SK-N-SH (cell line): ENCODE data around the gene ASAP2. TPM values are rescaled to one million over a fixed set of nuclear protein-coding genes. Genes with fewer than 3 reads are reported as not detected.

Experiments used
- CTCF ChIA-PET: fragments of 300-600, 350-600 bp; formaldehyde crosslinking; extraction: SDS; loops from one replicate; lab custom pipeline; 2021; lab: Yijun Ruan, JAX
- POLR2A ChIA-PET: fragments of 350-600 bp; sonication (Branson Sonifier 250); formaldehyde crosslinking; extraction: SDS; loops from one replicate; lab custom pipeline; 2020; ENCODE audit warnings: antibody characterized with exemption, inconsistent platforms; lab: Yijun Ruan, JAX
- DNase-seq: peaks from one replicate; pipeline ENCODE4 v3.0.0; 2012
- H2AFZ ChIP-seq: fragments of 200-600 bp; sonication (generic); 2 replicates; pipeline ENCODE4 v1.8.1; 2016; ENCODE audit warnings: antibody characterized with exemption, mild to moderate bottlenecking, low read depth
- H3F3A ChIP-seq: fragments of 200-600 bp; sonication (generic); replicated peaks from 2 replicates; pipeline ENCODE3; 2016; ENCODE audit warnings: antibody characterized with exemption, mild to moderate bottlenecking; ENCODE audit not compliant: insufficient read depth
- H3K27ac ChIP-seq, 2 experiments: fragments of 200-500 bp in 1 of 2; fragments of 200-600 bp in 1 of 2; sonication (Bioruptor generic) in 1 of 2; sonication (generic), shearing (Covaris generic) in 1 of 2; 2 replicates each; pipeline versions ENCODE4 v1.5.1 to v1.6.1; 2014 to 2016; ENCODE audit warnings: low read depth in 2 of 2, inconsistent platforms in 1 of 2, low read length in 1 of 2, mild to moderate bottlenecking in 1 of 2, mixed read lengths in 1 of 2
- H3K27me3 ChIP-seq: fragments of 200-600 bp; sonication (generic), shearing (Covaris generic); 2 replicates; pipeline ENCODE4 v1.6.1; 2016; ENCODE audit warnings: mixed run types; ENCODE audit not compliant: insufficient read depth
- H3K36me3 ChIP-seq, 2 experiments: fragments of 200-500 bp in 1 of 2; fragments of 200-600 bp in 1 of 2; sonication (Bioruptor generic) in 1 of 2; sonication (generic) in 1 of 2; replicated peaks in 1 of 2; 2 replicates each; pipeline versions ENCODE3 to v1.5.1; 2014 to 2016; ENCODE audit warnings: low read length in 1 of 2, mild to moderate bottlenecking in 1 of 2; ENCODE audit not compliant: insufficient read depth in 2 of 2, control insufficient read depth in 1 of 2
- H3K4me1 ChIP-seq, 2 experiments: fragments of 200-500 bp in 1 of 2; fragments of 200-600 bp in 1 of 2; sonication (Bioruptor generic) in 1 of 2; sonication (generic), shearing (Covaris generic) in 1 of 2; 2 replicates each; pipeline versions ENCODE4 v1.5.1 to v1.6.1; 2014 to 2016; ENCODE audit warnings: low read depth in 1 of 2, low read length in 1 of 2, mixed run types in 1 of 2; ENCODE audit not compliant: insufficient read depth in 2 of 2, control insufficient read depth in 1 of 2
- H3K4me2 ChIP-seq: fragments of 200-600 bp; sonication (generic), shearing (Covaris generic); 2 replicates; pipeline ENCODE4 v1.6.1; 2017; ENCODE audit warnings: mixed run types
- H3K4me3 ChIP-seq, 2 experiments: fragments of 200-500 bp in 1 of 2; fragments of 200-600 bp in 1 of 2; sonication (Bioruptor generic) in 1 of 2; sonication (generic), shearing (Covaris generic) in 1 of 2; 2 replicates each; pipeline versions ENCODE4 v1.5.1 to v1.8.1; 2014 to 2016; ENCODE audit warnings: low read depth in 2 of 2, inconsistent platforms in 1 of 2, low read length in 1 of 2, mild to moderate bottlenecking in 1 of 2, mixed read lengths in 1 of 2, moderate library complexity in 1 of 2
- H3K79me2 ChIP-seq: fragments of 200-600 bp; sonication (generic); 2 replicates; pipeline ENCODE4 v1.8.1; 2017; ENCODE audit warnings: mild to moderate bottlenecking; ENCODE audit not compliant: insufficient read depth
- H3K9ac ChIP-seq: fragments of 200-600 bp; sonication (generic); 2 replicates; pipeline ENCODE4 v1.6.1; 2017; ENCODE audit warnings: mixed run types
- H3K9me2 ChIP-seq: fragments of 200-600 bp; sonication (generic); 2 replicates; pipeline ENCODE4 v1.6.1; 2017; ENCODE audit warnings: mixed run types
- H3K9me3 ChIP-seq: fragments of 200-600 bp; sonication (generic); 2 replicates; pipeline ENCODE4 v1.6.1; 2017; ENCODE audit warnings: mixed run types, mild to moderate bottlenecking, moderate library complexity
- H4K20me1 ChIP-seq: fragments of 200-600 bp; sonication (generic); 2 replicates; pipeline ENCODE4 v1.6.1; 2017; ENCODE audit warnings: mild to moderate bottlenecking, mixed run types; ENCODE audit not compliant: insufficient read depth
- CHD2 ChIP-seq: fragments of 150-350 bp; IDR thresholded peaks from 2 replicates; pipeline ENCODE4 v1.6.1; 2018; ENCODE audit warnings: low read length; ENCODE audit not compliant: partially characterized antibody
- FOSL2 ChIP-seq: IDR thresholded peaks from 2 replicates; pipeline ENCODE4 v1.4.0; 2012; ENCODE audit warnings: low read depth, mild to moderate bottlenecking, moderate library complexity, borderline replicate concordance
- FOXJ3 ChIP-seq: sonication (generic); formaldehyde crosslinking; IDR thresholded peaks from 2 replicates; pipeline ENCODE4 v1.5.1; 2020; ENCODE audit warnings: mild to moderate bottlenecking, missing genetic modification reagents
- FOXM1 ChIP-seq: IDR thresholded peaks from 2 replicates; pipeline ENCODE4 v1.4.0; 2012; ENCODE audit warnings: low read depth, mild to moderate bottlenecking
- GATA2 ChIP-seq: sonication (generic); formaldehyde crosslinking; IDR thresholded peaks from 2 replicates; pipeline ENCODE4 v1.5.0; 2020; ENCODE audit warnings: mild to moderate bottlenecking, missing genetic modification reagents
- MXI1 ChIP-seq: IDR thresholded peaks from 2 replicates; pipeline ENCODE4 v1.6.1; 2012; ENCODE audit warnings: mild to moderate bottlenecking, low read depth, low read length, improper control_type of control experiment
- NFIC ChIP-seq: IDR thresholded peaks from 2 replicates; pipeline ENCODE4 v1.4.0; 2012; ENCODE audit warnings: borderline replicate concordance
- NRF1 ChIP-seq: IDR thresholded peaks from 2 replicates; pipeline ENCODE4 v1.6.1; 2012; ENCODE audit warnings: low read depth, mild to moderate bottlenecking, low read length
- RFX5 ChIP-seq: IDR thresholded peaks from 2 replicates; pipeline ENCODE4 v1.6.1; 2012; ENCODE audit warnings: mild to moderate bottlenecking, improper control_type of control experiment, low read length
- SIN3A ChIP-seq: IDR thresholded peaks from 2 replicates; pipeline ENCODE4 v1.6.1; 2012; ENCODE audit warnings: low read depth, mild to moderate bottlenecking, low read length, moderate library complexity, borderline replicate concordance
- YY1 ChIP-seq: IDR thresholded peaks from 2 replicates; pipeline ENCODE4 v1.4.0; 2012; ENCODE audit warnings: low read depth, mild to moderate bottlenecking
- WGBS: methylation state at CpG from one replicate; pipeline ENCODE4 v1.1.6; 2017; ENCODE audit warnings: low lambda C conversion rate; 5-methylcytosine and 5-hydroxymethylcytosine counted together
- polyA plus RNA-seq, 3 experiments: library from polyadenylated mRNA; depleted of rRNA; stranded (reverse); fragments of >200 nt; gene quantifications; 2 replicates each; pipeline ENCODE4 v1.2.3, GENCODE V29; 2012
- TF ChIP-seq, protein P1 (sequence below): IDR thresholded peaks from 2 replicates; pipeline ENCODE4 v1.4.0; 2012; ENCODE audit warnings: low read depth, borderline replicate concordance
- TF ChIP-seq, protein P2 (sequence below): IDR thresholded peaks from 2 replicates; pipeline ENCODE4; 2012
- TF ChIP-seq, protein P3 (sequence below): IDR thresholded peaks from 2 replicates; pipeline ENCODE4 v1.4.0; 2012; ENCODE audit warnings: low read depth

Gene ASAP2
- polyA plus RNA-seq, 1 of the 3 experiments (the other 2 are of a cell fraction), result 37.9 TPM

DNA sequence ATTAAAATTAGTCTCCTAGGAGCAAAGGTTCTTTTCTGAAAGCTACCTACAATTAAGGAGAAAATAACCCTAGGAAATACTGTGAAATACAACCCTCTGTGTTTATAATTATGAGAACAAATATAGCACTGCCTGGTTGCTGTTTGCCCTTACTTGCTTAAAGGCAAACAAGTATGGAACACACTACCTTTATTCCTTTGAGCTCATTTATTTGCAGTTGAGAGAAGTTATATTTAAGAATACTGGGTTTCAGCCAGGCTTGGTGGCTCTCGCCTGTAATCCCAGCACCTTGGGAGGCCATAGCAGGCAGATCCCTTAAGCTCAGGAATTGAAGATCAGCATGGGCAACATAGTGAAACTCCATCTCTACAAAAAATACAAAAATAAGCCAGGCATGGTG lies 244.6 kb downstream of the ASAP2 start:
- H3F3A ChIP-seq, result peaks cover 5% of the 10 kb centered on the region
- no peaks in the 10 kb centered on the region for H3K27me3 ChIP-seq
- H3K9me2 ChIP-seq, result no peaks in the 10 kb centered on the region
- no peak for DNase-seq
- H3K9ac ChIP-seq, result no peak overlapping the region
- no peak overlapping the region for H3K4me3 ChIP-seq
- H3K36me3 ChIP-seq, result peaks cover 36 to 69% of the 10 kb centered on the region in 2 experiments
- ChIA-PET CTCF (interaction anchor here (0.7 to 1.2 kb wide), 2 partner anchors 10 to 16 kb away, joined by 3 read pairs; no protein-coding TSS in a partner anchor), POLR2A (no interaction called here)
- no peaks in the 10 kb centered on the region for H3K79me2 ChIP-seq
- no peak for TF ChIP-seq FOXM1
- TF ChIP-seq CHD2, result no peak
- TF ChIP-seq FOXJ3, result no peak
- TF ChIP-seq NRF1, result no peak
- TF ChIP-seq, protein P1, sequence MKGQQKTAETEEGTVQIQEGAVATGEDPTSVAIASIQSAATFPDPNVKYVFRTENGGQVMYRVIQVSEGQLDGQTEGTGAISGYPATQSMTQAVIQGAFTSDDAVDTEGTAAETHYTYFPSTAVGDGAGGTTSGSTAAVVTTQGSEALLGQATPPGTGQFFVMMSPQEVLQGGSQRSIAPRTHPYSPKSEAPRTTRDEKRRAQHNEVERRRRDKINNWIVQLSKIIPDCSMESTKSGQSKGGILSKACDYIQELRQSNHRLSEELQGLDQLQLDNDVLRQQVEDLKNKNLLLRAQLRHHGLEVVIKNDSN, result no peak
- TF ChIP-seq FOSL2, result no peak
- TF ChIP-seq GATA2 (CRISPR knock-in tag), result no peak
- no peak for TF ChIP-seq RFX5
- TF ChIP-seq, protein P2, sequence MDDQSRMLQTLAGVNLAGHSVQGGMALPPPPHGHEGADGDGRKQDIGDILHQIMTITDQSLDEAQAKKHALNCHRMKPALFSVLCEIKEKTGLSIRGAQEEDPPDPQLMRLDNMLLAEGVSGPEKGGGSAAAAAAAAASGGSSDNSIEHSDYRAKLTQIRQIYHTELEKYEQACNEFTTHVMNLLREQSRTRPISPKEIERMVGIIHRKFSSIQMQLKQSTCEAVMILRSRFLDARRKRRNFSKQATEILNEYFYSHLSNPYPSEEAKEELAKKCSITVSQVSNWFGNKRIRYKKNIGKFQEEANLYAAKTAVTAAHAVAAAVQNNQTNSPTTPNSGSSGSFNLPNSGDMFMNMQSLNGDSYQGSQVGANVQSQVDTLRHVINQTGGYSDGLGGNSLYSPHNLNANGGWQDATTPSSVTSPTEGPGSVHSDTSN, result no peak
- TF ChIP-seq NFIC, result no peak
- TF ChIP-seq MXI1, result no peak
- TF ChIP-seq, protein P3, sequence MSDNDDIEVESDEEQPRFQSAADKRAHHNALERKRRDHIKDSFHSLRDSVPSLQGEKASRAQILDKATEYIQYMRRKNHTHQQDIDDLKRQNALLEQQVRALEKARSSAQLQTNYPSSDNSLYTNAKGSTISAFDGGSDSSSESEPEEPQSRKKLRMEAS, result no peak
- TF ChIP-seq YY1, result no peak
- TF ChIP-seq SIN3A, result no peak
- no peak overlapping the region for H3K27ac ChIP-seq
- no peaks in the 10 kb centered on the region for H3K9me3 ChIP-seq
- 94% methylated on average over 1 of the region's 1 CpG for WGBS
- no peak overlapping the region for H3K4me2 ChIP-seq
- H2AFZ ChIP-seq, result no peak overlapping the region
- H4K20me1 ChIP-seq, result no peaks in the 10 kb centered on the region
- no peaks in the 10 kb centered on the region for H3K4me1 ChIP-seq

Other genes with a start within 250 kb of the ASAP2 start
- 33.9 and 41.3 TPM in 2 replicates for gene MBOAT2, start 203.1 kb upstream of the ASAP2 start, polyA plus RNA-seq (2012; rRNA removed)
- gene ITGB1BP1, start 216.7 kb downstream of the ASAP2 start, polyA plus RNA-seq (2012; rRNA removed), result 56.6 and 62.3 TPM in 2 replicates
- gene CPSF3, start 216.8 kb downstream of the ASAP2 start, polyA plus RNA-seq (2012; rRNA removed), result 31.4 and 34.2 TPM in 2 replicates